ENCODE data around the gene KRTDAP.

The KRTDAP gene

GRCh38 chr19:35449359-35450043 lies 40.8 kb downstream of the KRTDAP start:
- H3K9me3 Mint-ChIP-seq = no peaks in the 10 kb centered on the region
- H3K27me3 Mint-ChIP-seq = no peaks in the 10 kb centered on the region
- DNase-seq = no peak
- H3K36me3 Mint-ChIP-seq (ENCODE audit: insufficient read depth) = peaks cover 6% of the 10 kb centered on the region
- H3K4me3 Mint-ChIP-seq = peak overlapping the region in 1 of 2 donors; percentile 17
- H3K27ac Mint-ChIP-seq = peak overlapping the region in 1 of 2 donors; percentile 95
- peaks cover 41 to 44% of the 10 kb centered on the region in 2 donors for H3K4me1 Mint-ChIP-seq (ENCODE audit: low read depth in 2 of 2)
- ATAC-seq (replicated peaks) = no peak

- no peak within 1 kb of the TSS for H3K4me3 Mint-ChIP-seq
- H3K9me3 Mint-ChIP-seq = no peaks in the 10 kb centered on the region
- H3K27me3 Mint-ChIP-seq = no peaks in the 10 kb centered on the region
- peaks cover 39 to 40% of the 10 kb centered on the region in 2 donors for H3K4me1 Mint-ChIP-seq (ENCODE audit: low read depth in 2 of 2)
- no peak for DNase-seq
- no peak for ATAC-seq (replicated peaks)
- H3K36me3 Mint-ChIP-seq (ENCODE audit: insufficient read depth) = peaks cover 6% of the 10 kb centered on the region
- H3K27ac Mint-ChIP-seq = peak within 1 kb of the TSS; percentile 57 to 95
Observed at GRCh38 chr19:35447606-35448469, 42.4 kb downstream of the KRTDAP start, which contains the start of gene FFAR2. Gene FFAR2, plus strand, starts transcription at chr19:35448257. Its CDS starts 1,458 bp downstream, at chr19:35449715.

GRCh38 chr19:35445826-35446593 lies 44.3 kb downstream of the KRTDAP start:
- ATAC-seq (replicated peaks) (peak; percentile 92), DNase-seq (peak; percentile 52 to 56 (median 53))
- Mint-ChIP-seq H3K4me3 (peak overlapping the region; percentile 49 to 54), H3K27ac (peak overlapping the region; percentile 92 to 95), H3K4me1 (ENCODE audit: low read depth in 2 of 2) (peaks cover 26 to 29% of the 10 kb centered on the region in 2 donors), H3K27me3 (no peaks in the 10 kb centered on the region), H3K9me3 (no peaks in the 10 kb centered on the region), H3K36me3 (ENCODE audit: insufficient read depth) (peaks cover 6% of the 10 kb centered on the region)

- peak overlapping the region in 1 of 2 donors; percentile 95 for H3K27ac Mint-ChIP-seq
- no peak overlapping the region for H3K4me3 Mint-ChIP-seq
- no peaks in the 10 kb centered on the region for H3K27me3 Mint-ChIP-seq
- no peaks in the 10 kb centered on the region for H3K9me3 Mint-ChIP-seq
- peaks cover 20 to 24% of the 10 kb centered on the region in 2 donors for H3K4me1 Mint-ChIP-seq (ENCODE audit: low read depth in 2 of 2)
- peaks cover 6% of the 10 kb centered on the region for H3K36me3 Mint-ChIP-seq (ENCODE audit: insufficient read depth)
- ATAC-seq (replicated peaks) (no peak), DNase-seq (no peak)
Observed at GRCh38 chr19:35444735-35445134, 45.5 kb downstream of the KRTDAP start.

- H3K4me3 Mint-ChIP-seq = no peak overlapping the region
- H3K27me3 Mint-ChIP-seq = no peaks in the 10 kb centered on the region
- H3K9me3 Mint-ChIP-seq = no peaks in the 10 kb centered on the region
- DNase-seq = no peak
- H3K27ac Mint-ChIP-seq = no peak overlapping the region
- peaks cover 17 to 22% of the 10 kb centered on the region in 2 donors for H3K4me1 Mint-ChIP-seq (ENCODE audit: low read depth in 2 of 2)
- H3K36me3 Mint-ChIP-seq (ENCODE audit: insufficient read depth) = peaks cover 3% of the 10 kb centered on the region
- no peak for ATAC-seq (replicated peaks)
Observed at GRCh38 chr19:35442091-35442490, 48.2 kb downstream of the KRTDAP start.

- Mint-ChIP-seq H3K4me1 (ENCODE audit: low read depth in 2 of 2) (peaks cover 17 to 18% of the 10 kb centered on the region in 2 donors), H3K27me3 (no peaks in the 10 kb centered on the region), H3K4me3 (no peak overlapping the region), H3K9me3 (no peaks in the 10 kb centered on the region), H3K27ac (no peak overlapping the region), H3K36me3 (ENCODE audit: insufficient read depth) (no peaks in the 10 kb centered on the region)
- no peak for ATAC-seq (replicated peaks)
- DNase-seq = no peak
Observed at GRCh38 chr19:35439921-35440320, 50.3 kb downstream of the KRTDAP start.

- Mint-ChIP-seq H3K36me3 (ENCODE audit: insufficient read depth) (no peaks in the 10 kb centered on the region), H3K4me3 (no peak overlapping the region), H3K27ac (peak overlapping the region in 1 of 2 donors; percentile 65), H3K9me3 (no peaks in the 10 kb centered on the region), H3K27me3 (no peaks in the 10 kb centered on the region), H3K4me1 (ENCODE audit: low read depth in 2 of 2) (peaks cover 13 to 18% of the 10 kb centered on the region in 2 donors)
- ATAC-seq (replicated peaks) = no peak
- DNase-seq = no peak
Observed at GRCh38 chr19:35438527-35438926, 51.7 kb downstream of the KRTDAP start.

- H3K36me3 Mint-ChIP-seq (ENCODE audit: insufficient read depth) = no peaks in the 10 kb centered on the region
- no peak overlapping the region for H3K27ac Mint-ChIP-seq
- H3K9me3 Mint-ChIP-seq = no peaks in the 10 kb centered on the region
- no peak for DNase-seq
- H3K4me3 Mint-ChIP-seq = no peak overlapping the region
- peaks cover 0 to 3% of the 10 kb centered on the region in 2 donors for H3K27me3 Mint-ChIP-seq
- ATAC-seq (replicated peaks) = no peak
- H3K4me1 Mint-ChIP-seq (ENCODE audit: low read depth in 2 of 2) = peaks cover 13 to 18% of the 10 kb centered on the region in 2 donors
Observed at GRCh38 chr19:35438096-35438495, 52.2 kb downstream of the KRTDAP start.

- ATAC-seq (replicated peaks) = no peak
- no peaks in the 10 kb centered on the region for H3K36me3 Mint-ChIP-seq (ENCODE audit: insufficient read depth)
Observed at GRCh38 chr19:35437406-35437951, 52.8 kb downstream of the KRTDAP start.

More at GRCh38 chr19:35437406-35437951, 52.8 kb downstream of the KRTDAP start:
- Mint-ChIP-seq H3K27me3 (peaks cover 0 to 9% of the 10 kb centered on the region in 2 donors), H3K4me1 (ENCODE audit: low read depth in 2 of 2) (peaks cover 13 to 18% of the 10 kb centered on the region in 2 donors), H3K9me3 (no peaks in the 10 kb centered on the region), H3K4me3 (peak overlapping the region in 1 of 2 donors; percentile 12), H3K27ac (peak overlapping the region in 1 of 2 donors; percentile 71)
- no peak for DNase-seq

Data from effector memory CD8-positive, alpha-beta T cell (primary cell).